PC-9 (cell line): Measurements from ENCODE around the gene ALLC.

Source experiments
- EZH2 ChIP-seq: fragments of 200-600 bp; sonication (generic); IDR thresholded peaks from 2 replicates; pipeline ENCODE4 v1.8.0; 2017; ENCODE audit warnings: antibody characterized with exemption, low read depth
- TF ChIP-seq, protein P1 (sequence below): fragments of 200-600 bp; sonication (generic); conservative IDR thresholded peaks from 2 replicates; pipeline ENCODE4 v1.6.1; 2017; ENCODE audit warnings: mixed run types, antibody characterized with exemption, mild to moderate bottlenecking, moderate library complexity

DNA sequence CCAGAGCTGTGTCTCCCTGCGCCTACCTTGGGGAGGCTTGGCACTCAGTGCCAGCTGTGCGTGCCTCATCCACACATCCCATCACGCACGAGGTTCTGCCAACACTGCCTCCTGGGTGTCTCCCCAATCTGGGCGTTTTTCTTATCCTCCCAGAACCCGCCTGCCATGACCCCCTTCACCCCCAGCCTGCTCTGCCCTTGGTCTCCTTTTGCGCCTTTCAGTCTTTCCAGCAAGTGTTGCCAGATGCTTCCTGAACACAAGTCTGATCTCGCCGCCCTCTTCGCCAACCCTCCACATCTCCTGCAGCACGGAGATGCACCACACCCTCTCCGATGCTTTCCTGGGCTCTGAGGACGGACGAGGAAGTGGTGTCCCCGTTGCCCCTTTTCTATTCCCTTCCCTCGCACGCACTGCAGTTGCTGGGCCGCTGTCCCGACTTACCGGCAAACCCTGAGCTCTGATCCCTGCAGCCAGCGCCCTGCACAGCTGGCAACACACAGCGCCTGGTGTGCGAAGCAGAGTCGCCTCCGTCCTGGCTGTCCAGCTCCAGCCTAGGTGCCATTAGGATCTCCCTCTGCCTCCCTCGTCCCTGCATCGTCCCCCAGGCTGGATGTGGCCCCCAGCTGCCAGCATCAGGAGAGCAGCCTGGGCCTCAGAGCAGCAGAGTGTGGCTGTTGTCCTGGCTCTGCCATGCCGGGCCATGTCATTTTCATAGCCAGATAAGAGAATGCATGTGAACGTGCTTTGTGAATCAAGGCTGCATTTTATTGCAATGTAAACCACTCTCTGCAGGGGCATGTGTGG is 22.6 kb upstream of the ALLC start:
- TF ChIP-seq, protein P1, sequence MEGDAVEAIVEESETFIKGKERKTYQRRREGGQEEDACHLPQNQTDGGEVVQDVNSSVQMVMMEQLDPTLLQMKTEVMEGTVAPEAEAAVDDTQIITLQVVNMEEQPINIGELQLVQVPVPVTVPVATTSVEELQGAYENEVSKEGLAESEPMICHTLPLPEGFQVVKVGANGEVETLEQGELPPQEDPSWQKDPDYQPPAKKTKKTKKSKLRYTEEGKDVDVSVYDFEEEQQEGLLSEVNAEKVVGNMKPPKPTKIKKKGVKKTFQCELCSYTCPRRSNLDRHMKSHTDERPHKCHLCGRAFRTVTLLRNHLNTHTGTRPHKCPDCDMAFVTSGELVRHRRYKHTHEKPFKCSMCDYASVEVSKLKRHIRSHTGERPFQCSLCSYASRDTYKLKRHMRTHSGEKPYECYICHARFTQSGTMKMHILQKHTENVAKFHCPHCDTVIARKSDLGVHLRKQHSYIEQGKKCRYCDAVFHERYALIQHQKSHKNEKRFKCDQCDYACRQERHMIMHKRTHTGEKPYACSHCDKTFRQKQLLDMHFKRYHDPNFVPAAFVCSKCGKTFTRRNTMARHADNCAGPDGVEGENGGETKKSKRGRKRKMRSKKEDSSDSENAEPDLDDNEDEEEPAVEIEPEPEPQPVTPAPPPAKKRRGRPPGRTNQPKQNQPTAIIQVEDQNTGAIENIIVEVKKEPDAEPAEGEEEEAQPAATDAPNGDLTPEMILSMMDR = no peak
- TF ChIP-seq EZH2 = no peak
